Keratinocyte (primary cell): Measurements from ENCODE around the gene SMDT1. TPM values are rescaled to one million over a fixed set of nuclear protein-coding genes. Genes with fewer than 3 reads are reported as not detected.

ENCODE experiments used
- DNase-seq: peaks from one replicate; pipeline ENCODE4 v3.0.0-alpha.2; 2011; ENCODE audit warnings: low read depth, missing footprints, low spot score
- FAIRE-seq: peaks from 2 replicates; lab custom pipeline; 2011; peaks lifted over from hg19 to GRCh38; lab: Jason Lieb, UNC
- H2AFZ ChIP-seq: 2 replicates; pipeline ENCODE4 v1.6.0; 2012; ENCODE audit warnings: low read length, control low read depth, inconsistent platforms; ENCODE audit not compliant: control insufficient read depth
- H3K27ac ChIP-seq: 2 replicates; pipeline ENCODE4 v1.5.1; 2011; ENCODE audit warnings: low read length; ENCODE audit not compliant: control insufficient read depth, insufficient read depth
- H3K27me3 ChIP-seq: 3 replicates; pipeline ENCODE4 v1.6.0; 2011; ENCODE audit warnings: low read length; ENCODE audit not compliant: control insufficient read depth, insufficient read depth; ENCODE audit errors: extremely low read depth
- H3K36me3 ChIP-seq, 2 experiments: 2 replicates in 1 of 2; 3 replicates in 1 of 2; pipeline ENCODE4 v1.5.1; 2011; ENCODE audit warnings: low read length in 2 of 2, mild to moderate bottlenecking in 1 of 2; ENCODE audit not compliant: control insufficient read depth in 2 of 2, insufficient read depth in 2 of 2; ENCODE audit errors: extremely low read depth in 1 of 2
- H3K4me1 ChIP-seq: 3 replicates; pipeline ENCODE4 v1.5.1; 2011; ENCODE audit warnings: low read length; ENCODE audit not compliant: control insufficient read depth, insufficient read depth; ENCODE audit errors: extremely low read depth
- H3K4me2 ChIP-seq: 3 replicates; pipeline ENCODE4 v1.6.0; 2011; ENCODE audit warnings: low read depth, low read length; ENCODE audit not compliant: control insufficient read depth, insufficient read depth; ENCODE audit errors: extremely low read depth
- H3K4me3 ChIP-seq, 3 experiments: fragments of 200-600 bp in 1 of 3; sonication (generic) in 1 of 3; 2 replicates in 2 of 3; 3 replicates in 1 of 3; pipeline ENCODE4 v1.5.1; 2011 to 2016; ENCODE audit warnings: low read length in 3 of 3, mild to moderate bottlenecking in 3 of 3, control low read depth in 2 of 3, inconsistent platforms in 1 of 3, low read depth in 1 of 3, mixed read lengths in 1 of 3, mixed run types in 1 of 3, moderate library complexity in 1 of 3; ENCODE audit not compliant: control insufficient read depth in 2 of 3, insufficient read depth in 2 of 3; ENCODE audit errors: extremely low read depth in 1 of 3
- H3K79me2 ChIP-seq: 2 replicates; pipeline ENCODE4 v1.6.0; 2012; ENCODE audit warnings: low read length; ENCODE audit not compliant: control insufficient read depth, insufficient read depth
- H3K9ac ChIP-seq: 3 replicates; pipeline ENCODE4 v1.6.0; 2011; ENCODE audit warnings: low read length; ENCODE audit not compliant: control insufficient read depth, insufficient read depth; ENCODE audit errors: extremely low read depth
- H3K9me1 ChIP-seq: 3 replicates; pipeline ENCODE4 v1.6.0; 2011; ENCODE audit warnings: low read length; ENCODE audit not compliant: control insufficient read depth, insufficient read depth; ENCODE audit errors: extremely low read depth
- H3K9me3 ChIP-seq: 2 replicates; pipeline ENCODE4 v1.5.1; 2012; ENCODE audit warnings: low read depth, low read length; ENCODE audit not compliant: control insufficient read depth
- H4K20me1 ChIP-seq: 3 replicates; pipeline ENCODE4 v1.6.0; 2011; ENCODE audit warnings: low read length; ENCODE audit not compliant: control insufficient read depth, insufficient read depth; ENCODE audit errors: extremely low read depth
- CTCF ChIP-seq, 3 experiments: IDR thresholded peaks in 1 of 3; conservative IDR thresholded peaks in 1 of 3; optimal IDR thresholded peaks in 1 of 3; 2 replicates in 2 of 3; 3 replicates in 1 of 3; pipeline versions ENCODE3 to v1.5.1; 2011; ENCODE audit warnings: low read length in 3 of 3, mild to moderate bottlenecking in 3 of 3, moderate library complexity in 2 of 3, control low read depth in 1 of 3, inconsistent platforms in 1 of 3; ENCODE audit not compliant: insufficient read depth in 2 of 3; ENCODE audit errors: extremely low read depth in 1 of 3
- EZH2 ChIP-seq: IDR thresholded peaks from one replicate; pipeline ENCODE4 v1.6.1; 2012; ENCODE audit warnings: inconsistent platforms, mild to moderate bottlenecking, low read length, moderate library complexity
- dilution Hi-C: fragments of 300-500 bp; cut with MboI; formaldehyde crosslinking; loops from one replicate; pipeline ENCODE4 v1.7.0; 2020; ENCODE audit warnings: low sequenced_read_pairs; ENCODE audit not compliant: extremely low pct_ligation_motif_present
- polyA plus RNA-seq, 5 experiments: library from polyadenylated mRNA; depleted of rRNA in 3 of 5; stranded (reverse) in 3 of 5; stranded (forward) in 1 of 5; unstranded in 1 of 5; fragments of >200 nt; gene quantifications; 1 replicate in 1 of 5; 2 replicates in 3 of 5; 3 replicates in 1 of 5; pipeline versions ENCODE4 v1.2.1 to v1.2.3, GENCODE V29; 2011 to 2012; ENCODE audit warnings: missing spikeins in 2 of 5, low read depth in 1 of 5, low replicate concordance in 1 of 5

Gene SMDT1
- polyA plus RNA-seq, 1 donor (not counting 4 experiments of a cell fraction or from before 2014, with no cell fraction given): 21.6 TPM

GRCh38 chr22:42074132-42074811, 5.2 kb upstream of the SMDT1 start, which contains the start of gene PHETA2:
TSS of gene PHETA2 (plus strand) at chr22:42074248. CDS start at chr22:42077294, 3,046 bp downstream.
- Histone ChIP-seq H3K9me1 (no peaks in the 10 kb centered on the region), H2AFZ (peak within 1 kb of the TSS; percentile 82), H4K20me1 (no peaks in the 10 kb centered on the region), H3K79me2 (peaks cover 3% of the 10 kb centered on the region), H3K4me3 (peak within 1 kb of the TSS; percentile 35 to 54 (median 44)), H3K4me1 (peaks cover 23% of the 10 kb centered on the region), H3K9ac (peak within 1 kb of the TSS; percentile 72), H3K27ac (peak within 1 kb of the TSS; percentile 43), H3K27me3 (no peaks in the 10 kb centered on the region), H3K9me3 (peaks cover 3% of the 10 kb centered on the region), H3K36me3 (peaks cover 0 to 2% of the 10 kb centered on the region in 2 experiments), H3K4me2 (peak within 1 kb of the TSS; percentile 66)
- no peak for DNase-seq
- TF ChIP-seq CTCF (optimal IDR thresholded peaks at IDR 0.05 in 1 of 3, IDR thresholded peaks at IDR 0.05 in 1 of 3, conservative IDR thresholded peaks at IDR 0.05 in 1 of 3; ENCODE audit: extremely low read depth in 1 of 3, insufficient read depth in 2 of 3, low read length in 3 of 3): peak; percentile 7 to 28 (median 20)
- no peak for TF ChIP-seq EZH2
- no peak for FAIRE-seq
- dilution Hi-C loops: no loop called here

- Histone ChIP-seq H3K36me3 (peaks cover 0 to 2% of the 10 kb centered on the region in 2 experiments), H3K9me3 (peaks cover 3% of the 10 kb centered on the region), H3K27ac (peak overlapping the region; percentile 14), H3K27me3 (no peaks in the 10 kb centered on the region), H4K20me1 (no peaks in the 10 kb centered on the region), H3K4me3 (peak overlapping the region; percentile 35 to 54 (median 44)), H3K79me2 (peaks cover 1% of the 10 kb centered on the region), H3K4me1 (peaks cover 19% of the 10 kb centered on the region), H2AFZ (no peak overlapping the region), H3K9ac (peak overlapping the region; percentile 72), H3K9me1 (no peaks in the 10 kb centered on the region), H3K4me2 (peak overlapping the region; percentile 66)
- TF ChIP-seq CTCF (optimal IDR thresholded peaks at IDR 0.05 in 1 of 3, IDR thresholded peaks at IDR 0.05 in 1 of 3, conservative IDR thresholded peaks at IDR 0.05 in 1 of 3; ENCODE audit: extremely low read depth in 1 of 3, insufficient read depth in 2 of 3, low read length in 3 of 3): no peak
- no peak for TF ChIP-seq EZH2
- DNase-seq (no peak), FAIRE-seq (no peak)
- dilution Hi-C loops: no loop called here
Observed at GRCh38 chr22:42074846-42075676, 4.4 kb upstream of the SMDT1 start.
